OCI-M2 (cell line): ENCODE measurements around the gene GALR2.

Experiments used
- DNase-seq: peaks from one replicate; lab custom pipeline; 2025; ENCODE audit not compliant: unreplicated experiment; lab: John Stamatoyannopoulos, UW

The GALR2 gene

DNA sequence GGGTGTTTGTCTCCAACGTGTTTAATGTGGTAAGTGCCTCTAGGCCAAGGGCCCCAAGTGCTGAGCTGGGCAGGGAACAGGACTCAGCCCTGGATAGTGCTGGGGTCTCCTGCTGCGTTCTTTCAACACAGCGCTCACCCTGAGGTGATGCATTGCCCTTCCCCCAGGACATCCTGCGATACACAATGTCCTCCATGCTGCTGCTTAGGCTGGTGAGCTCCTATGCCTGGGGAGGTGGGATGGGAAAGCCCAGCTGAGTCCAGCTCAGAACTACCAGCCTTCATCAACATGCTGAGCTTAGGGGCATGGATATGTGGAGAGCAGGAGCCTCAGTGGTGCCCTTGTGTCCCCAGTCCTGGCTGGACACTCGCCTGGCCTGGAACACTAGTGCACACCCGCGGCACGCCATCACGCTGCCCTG is 5.0 kb downstream of the GALR2 start:
- DNase-seq: no peak

- no peak for DNase-seq
These were observed 5.6 kb downstream of the GALR2 start for GRCh38 chr17:76079956-76080767.

- no peak for DNase-seq
These were observed 6.2 kb downstream of the GALR2 start for GRCh38 chr17:76080768-76081287.

GRCh38 chr17:76081295-76082210 is 7.0 kb downstream of the GALR2 start:
- no peak for DNase-seq

DNA sequence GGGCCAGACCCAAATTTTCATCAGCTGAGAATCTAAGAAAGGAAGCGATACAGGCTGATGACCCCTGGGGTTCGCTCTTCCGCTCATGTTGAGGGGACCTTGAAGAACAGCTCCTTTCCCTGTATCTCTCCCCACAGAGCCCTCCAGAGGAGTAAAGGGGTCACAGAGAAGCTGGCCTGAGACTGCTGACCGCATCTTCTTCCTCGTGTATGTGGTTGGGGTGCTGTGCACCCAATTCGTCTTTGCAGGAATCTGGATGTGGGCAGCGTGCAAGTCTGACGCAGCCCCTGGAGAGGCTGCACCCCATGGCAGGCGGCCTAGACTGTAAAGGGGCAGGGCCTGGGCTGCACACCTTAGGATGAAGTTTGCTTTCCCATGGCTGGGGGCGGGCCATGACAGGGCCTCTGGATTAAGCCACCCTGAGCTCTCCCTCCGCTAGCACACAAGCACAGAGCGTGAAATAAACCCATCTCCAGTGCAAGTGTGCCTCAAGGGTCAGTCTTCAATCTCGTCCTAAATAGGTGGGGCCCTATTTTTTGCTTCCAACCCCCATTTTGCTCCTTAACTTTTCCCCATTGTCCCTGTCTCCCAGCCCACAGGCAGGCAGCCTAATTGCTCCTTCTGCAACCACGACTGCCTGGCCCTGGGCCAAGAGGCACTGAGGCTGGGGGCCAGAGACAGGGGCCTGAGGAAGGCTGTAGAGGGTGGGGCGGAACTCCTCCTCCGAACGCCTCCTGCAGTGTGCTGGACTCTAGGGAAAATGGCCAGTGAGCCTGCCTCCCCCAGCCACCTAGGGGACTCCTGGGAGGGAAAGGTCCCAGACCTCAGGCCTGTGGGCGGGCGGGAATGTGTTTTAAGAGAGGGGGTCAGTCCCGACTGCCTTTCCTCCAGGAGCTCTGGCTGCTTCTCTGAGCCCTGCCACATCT is 8.0 kb downstream of the GALR2 start:
- DNase-seq: no peak

GRCh38 chr17:76083536-76084182 is 9.1 kb downstream of the GALR2 start:
- DNase-seq: no peak

DNA sequence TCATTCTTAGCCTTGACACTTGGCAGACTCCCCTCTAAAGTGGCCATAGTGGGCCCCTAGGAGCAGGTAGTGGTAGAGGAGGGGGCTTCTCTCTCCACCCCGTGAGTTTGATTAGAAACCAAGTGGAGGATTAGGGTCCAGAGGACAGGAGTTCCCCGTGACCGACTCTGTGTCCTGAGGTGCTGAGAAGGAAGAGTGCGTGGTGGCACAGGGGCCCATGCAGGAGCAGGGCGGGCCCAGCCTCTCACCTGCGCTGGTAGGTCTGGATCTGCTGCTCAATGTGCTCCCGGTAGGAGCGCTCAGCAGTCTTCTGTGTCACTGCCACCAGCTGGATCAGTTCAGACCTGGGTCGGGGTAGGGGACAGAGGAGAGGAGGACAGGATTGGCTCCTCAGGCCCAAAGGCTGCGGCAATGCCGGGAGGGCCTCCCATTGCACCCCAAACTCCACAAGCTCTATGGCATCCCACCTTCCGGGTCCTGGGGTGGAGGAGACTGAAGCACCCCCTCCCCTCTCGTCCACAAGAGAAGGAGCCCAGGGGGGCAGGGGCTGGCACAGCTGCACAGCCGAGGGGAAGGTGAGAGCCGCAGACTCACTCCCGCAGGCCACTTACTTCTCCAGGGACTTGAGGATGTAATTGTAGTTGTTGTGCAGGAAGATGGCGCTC is 10.6 kb downstream of the GALR2 start:
- DNase-seq: no peak

DNA sequence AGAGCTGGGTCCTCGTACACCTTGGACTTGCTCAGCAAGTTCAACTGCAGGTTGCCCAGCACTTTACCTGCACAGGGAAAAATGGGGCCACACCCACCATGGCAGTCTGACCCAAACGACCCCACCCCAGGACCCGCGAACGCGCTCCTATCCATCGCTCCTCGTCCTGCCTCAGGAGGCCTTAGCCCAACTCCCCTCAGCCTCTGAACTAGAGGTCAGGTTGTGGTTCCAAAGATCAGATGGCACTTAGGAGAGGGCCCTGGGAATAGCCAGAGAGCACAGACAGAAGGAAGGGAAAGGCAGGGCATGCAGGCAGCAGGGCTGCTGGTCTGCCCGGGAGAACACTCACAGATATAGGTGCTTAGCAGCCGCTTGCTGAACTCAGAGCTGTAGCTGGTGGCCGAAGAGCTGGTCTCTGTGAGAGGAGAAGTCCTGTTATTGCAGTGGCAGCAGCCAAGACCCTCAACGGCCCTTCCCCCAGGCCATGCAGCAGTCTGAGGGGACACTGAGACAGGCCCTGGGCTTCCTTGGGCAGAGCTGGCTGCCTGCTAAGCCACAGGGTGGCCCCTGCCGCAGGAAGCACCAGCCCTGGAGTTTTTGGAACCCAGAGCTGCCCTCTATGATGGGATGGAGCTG is 11.3 kb downstream of the GALR2 start:
- DNase-seq: no peak

- DNase-seq: no peak
These were observed 11.8 kb downstream of the GALR2 start for GRCh38 chr17:76086384-76086783.

DNA sequence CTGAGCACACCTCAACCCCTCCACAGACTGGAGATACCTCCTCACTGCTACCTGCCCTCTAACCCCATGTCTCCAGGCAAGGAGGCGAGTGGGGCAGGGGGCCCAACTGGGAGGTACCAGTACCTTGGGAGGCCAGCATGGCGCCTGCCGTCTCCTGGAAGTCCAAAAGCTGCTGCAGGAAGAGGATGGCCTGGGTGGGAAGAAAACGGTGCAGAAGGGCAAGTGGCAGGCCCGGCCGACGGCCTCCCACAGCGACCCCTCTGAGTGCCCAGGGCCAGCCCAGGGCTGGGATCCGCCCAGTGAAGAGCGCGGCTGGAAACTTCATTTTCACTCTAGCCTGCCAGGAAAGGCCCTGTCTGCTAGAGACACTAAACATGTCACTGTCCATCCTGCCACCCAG is 12.9 kb downstream of the GALR2 start:
- DNase-seq: no peak

- no peak for DNase-seq
These were observed 13.7 kb downstream of the GALR2 start for GRCh38 chr17:76088041-76088867.

- no peak for DNase-seq
These were observed 14.4 kb downstream of the GALR2 start for GRCh38 chr17:76088868-76089576.

DNA sequence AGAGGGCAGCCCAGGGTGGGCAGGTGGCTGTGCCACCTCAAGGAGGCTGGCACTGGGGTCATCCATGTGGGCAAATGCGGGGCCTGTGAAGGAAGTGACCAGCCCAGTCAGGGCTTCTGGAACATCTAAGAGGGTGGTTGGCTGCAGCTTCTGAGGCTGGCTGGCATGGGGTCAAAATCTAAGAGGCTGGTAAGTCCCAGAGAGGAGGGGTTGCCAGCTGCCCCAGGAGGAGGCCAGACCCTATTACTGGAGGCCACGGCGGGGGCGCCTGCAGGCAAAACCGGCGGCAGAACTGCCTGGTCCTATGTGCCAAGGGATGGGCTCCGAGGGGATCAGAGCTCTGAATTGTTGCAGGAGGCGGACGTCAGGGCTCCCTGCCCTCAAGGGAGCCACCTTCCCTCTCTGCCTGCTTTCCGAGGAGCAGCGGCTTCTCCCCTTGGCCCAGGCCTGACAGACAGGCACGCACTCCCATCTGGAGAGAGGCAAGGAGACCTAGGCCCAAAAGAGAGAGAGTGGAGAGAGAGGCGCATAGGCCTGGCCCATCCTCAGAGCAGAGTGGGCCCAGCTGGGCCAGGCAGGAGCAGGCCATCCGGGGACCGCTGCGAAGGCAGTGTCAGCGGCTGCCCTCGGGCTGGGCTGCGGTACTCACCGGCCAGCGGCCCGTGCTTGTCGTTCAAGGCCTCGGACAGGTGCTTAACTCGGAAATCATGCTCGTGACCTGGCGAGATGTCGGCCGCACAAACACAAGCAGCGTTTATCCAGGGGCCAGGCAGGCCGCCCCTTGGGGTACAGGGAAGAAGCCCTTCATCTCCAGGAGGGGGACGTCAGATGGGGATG is 15.3 kb downstream of the GALR2 start:
- no peak for DNase-seq

- no peak for DNase-seq
These were observed 16.0 kb downstream of the GALR2 start for GRCh38 chr17:76090517-76091129.

- DNase-seq: no peak
These were observed 17.1 kb downstream of the GALR2 start for GRCh38 chr17:76091526-76092286.
